M059J (cell line): ENCODE results near the gene GALNT18. TPM values are rescaled to one million over a fixed set of nuclear protein-coding genes. Genes with fewer than 3 reads are reported as not detected.
"Not testable (repeated sequence)": the region's sequence is repeated elsewhere in the genome, so short reads cannot be mapped to it uniquely, and the experiment has no call there.

Source experiments
- DNase-seq: peaks from one replicate; pipeline ENCODE4 v3.0.0-alpha.2; 2012; ENCODE audit warnings: low read depth
- total RNA-seq: library from RNA; depleted of rRNA; stranded (reverse); fragments of >200 nt; shearing (Covaris generic); gene quantifications from 2 replicates; pipeline ENCODE4 v1.2.3, GENCODE V29; 2014

GALNT18 gene
- total RNA-seq, 1 experiment from 2014 or later, result 0.64 TPM

DNA sequence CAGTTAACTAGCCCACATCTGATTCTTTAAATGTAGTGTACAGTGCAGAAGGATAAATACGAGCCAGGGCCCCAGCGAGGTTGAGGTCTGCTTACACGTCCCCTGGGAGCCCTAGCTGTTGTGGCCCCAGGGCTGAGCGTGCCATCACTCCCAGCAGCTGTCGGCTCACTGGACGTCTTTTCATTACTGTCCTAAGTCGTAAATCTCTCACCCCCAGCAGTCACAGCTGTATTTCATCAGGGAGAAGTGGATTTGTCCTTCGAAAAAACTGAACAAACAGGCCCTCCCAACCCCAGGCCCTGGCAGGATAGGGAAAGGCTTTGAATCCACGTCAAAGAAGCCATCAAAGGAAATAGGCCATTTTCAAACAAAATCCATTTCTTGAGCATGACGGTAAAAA, 158.4 kb downstream of the GALNT18 start:
- DNase-seq, result peak; percentile 5

DNA sequence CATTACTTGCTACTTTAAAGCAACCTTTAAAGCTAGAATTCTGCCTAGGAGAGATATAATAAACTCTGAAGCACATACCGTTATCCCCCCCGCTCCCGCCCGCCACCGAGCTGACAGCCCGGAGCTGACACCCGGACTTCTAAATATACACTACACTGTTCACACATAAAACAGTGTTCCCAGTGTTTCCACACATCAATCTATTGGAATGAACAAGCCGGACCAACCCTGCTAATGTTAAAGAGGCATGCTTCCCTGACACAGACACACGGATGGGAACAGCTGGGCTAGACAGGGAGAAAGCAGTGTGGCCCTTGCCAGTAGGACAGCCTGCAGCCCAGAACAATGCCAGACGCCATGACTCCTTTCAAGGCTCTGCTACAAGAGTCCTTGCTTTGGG, 160.3 kb downstream of the GALNT18 start:
- no peak for DNase-seq

DNA sequence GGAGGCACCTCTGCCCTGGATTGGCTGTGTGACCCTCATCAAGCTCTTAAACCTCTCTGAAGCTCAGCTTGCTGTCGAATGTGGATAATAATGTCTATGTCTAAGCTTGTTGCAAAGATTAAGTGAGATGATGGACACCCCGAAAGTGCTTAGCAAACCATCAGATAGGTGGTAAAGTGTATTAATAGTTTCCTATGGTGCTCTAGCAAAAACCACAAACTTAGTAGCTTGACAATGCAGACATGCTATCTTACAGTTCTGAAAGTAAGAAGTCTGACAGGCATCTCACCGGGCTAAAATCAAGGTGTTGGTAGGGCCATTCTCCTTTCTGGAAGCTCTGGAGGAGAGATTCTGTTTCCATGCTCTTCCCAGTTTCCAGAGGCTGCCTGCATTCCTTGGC, 162.2 kb downstream of the GALNT18 start:
- no peak for DNase-seq

DNA sequence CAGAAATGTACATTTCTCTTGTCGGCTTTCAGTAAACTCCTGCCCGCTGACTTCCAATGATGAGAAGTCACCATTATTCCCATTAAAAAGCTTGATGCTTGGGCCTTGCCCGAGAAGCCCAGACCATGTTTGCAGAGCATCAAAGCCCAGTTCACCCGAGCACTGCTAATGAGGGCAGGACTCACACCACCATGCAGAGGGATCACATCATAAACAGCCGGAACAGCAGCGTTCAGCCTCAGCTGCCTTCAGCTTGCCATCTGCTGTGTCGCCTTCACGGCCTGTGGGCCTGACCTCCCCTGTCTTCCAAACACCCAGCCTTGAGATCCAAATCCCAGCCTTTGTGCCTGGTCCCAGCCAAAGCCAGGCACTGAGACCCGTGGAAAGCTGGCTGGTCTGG, 163.3 kb downstream of the GALNT18 start:
- no peak for DNase-seq

DNA sequence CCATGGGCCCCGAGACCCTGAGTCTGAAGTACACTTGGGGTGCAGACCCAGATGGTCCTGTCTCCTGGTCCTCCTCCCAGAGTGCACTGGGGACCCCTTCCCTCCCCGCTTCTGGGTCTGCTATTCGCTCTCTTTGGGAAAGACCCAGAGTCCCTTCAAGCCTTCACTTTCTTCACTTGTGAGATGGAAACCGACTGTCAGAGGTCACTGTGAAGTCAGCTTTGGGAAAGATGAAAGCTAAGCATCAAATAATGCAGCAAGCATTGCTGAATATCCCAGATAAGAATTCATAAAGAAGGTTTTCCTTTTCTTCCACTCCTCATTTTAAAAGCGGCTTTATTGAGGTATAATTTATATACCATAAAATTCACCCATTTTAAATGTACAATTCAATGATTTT, 163.8 kb downstream of the GALNT18 start:
- DNase-seq, result no peak

DNA sequence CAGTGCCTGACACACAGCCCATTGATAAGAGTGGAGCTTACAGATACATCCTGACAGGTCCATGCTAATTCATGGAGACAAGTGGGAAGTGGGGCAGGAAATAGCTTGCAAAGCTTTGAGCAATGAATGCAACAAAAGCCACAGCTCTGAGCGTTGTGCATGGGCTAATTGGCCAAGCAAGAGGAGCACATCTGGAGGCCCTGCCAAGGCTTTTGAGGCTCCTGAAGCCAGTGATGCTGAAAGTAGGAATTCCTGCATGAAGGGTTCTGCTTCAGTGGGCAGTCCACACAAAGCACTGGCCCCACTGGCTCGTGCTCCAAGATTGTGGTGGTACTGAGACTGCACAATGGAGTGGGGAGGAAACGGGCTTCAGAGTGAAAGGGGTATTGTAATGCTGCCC, 164.9 kb downstream of the GALNT18 start:
- DNase-seq, result no peak

DNA sequence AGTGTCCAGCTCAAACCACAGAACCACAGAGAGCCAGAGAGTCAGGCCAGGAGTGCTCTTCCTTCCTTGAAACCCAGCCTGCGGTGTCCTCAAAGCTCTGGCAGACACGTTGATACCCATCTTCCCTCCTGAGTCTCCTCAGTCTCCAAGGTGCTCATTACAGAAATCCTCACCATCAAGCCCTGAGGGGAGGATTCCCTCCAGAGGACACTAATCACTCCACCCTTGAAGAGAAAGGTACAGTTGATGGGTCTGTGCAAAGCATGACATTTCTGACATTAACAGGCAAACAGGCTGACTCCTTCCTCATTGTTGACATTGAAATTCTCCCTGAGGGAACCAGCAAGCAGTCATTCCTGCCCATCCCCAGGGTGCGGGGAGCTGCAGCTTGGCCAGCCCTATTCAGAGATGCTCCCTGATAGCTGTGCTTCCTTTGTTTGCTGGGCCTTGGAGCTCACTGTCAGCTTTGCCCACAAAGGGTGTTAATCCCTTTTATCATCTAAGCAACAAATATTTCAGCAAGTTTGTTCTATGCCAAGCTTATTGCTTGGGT, 167.1 kb downstream of the GALNT18 start:
- DNase-seq, result peak; percentile 7

DNA sequence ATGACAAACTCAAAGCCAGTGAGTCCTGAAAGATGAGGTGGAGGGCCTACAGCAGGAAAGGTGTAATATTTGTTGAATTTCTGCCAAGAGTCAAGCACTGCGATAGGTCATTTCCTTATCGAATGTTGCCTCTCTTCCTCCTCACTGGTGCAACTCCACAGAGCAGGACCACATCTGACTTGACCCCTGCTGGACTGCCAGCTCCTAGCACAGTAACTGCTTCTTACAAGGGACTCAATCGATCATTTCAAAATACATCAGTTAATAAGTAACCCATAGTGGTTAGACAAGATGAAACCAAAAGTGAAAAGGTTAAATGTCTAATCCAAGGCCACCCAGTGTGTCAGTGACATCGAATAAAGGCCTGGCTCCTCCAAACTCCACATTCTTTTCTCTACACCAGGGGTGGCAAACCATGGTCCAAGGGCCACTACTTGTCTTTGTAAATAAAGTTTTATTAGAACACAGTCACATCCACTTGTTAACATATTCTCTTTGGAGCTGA, 170.3 kb downstream of the GALNT18 start:
- no peak for DNase-seq

DNA sequence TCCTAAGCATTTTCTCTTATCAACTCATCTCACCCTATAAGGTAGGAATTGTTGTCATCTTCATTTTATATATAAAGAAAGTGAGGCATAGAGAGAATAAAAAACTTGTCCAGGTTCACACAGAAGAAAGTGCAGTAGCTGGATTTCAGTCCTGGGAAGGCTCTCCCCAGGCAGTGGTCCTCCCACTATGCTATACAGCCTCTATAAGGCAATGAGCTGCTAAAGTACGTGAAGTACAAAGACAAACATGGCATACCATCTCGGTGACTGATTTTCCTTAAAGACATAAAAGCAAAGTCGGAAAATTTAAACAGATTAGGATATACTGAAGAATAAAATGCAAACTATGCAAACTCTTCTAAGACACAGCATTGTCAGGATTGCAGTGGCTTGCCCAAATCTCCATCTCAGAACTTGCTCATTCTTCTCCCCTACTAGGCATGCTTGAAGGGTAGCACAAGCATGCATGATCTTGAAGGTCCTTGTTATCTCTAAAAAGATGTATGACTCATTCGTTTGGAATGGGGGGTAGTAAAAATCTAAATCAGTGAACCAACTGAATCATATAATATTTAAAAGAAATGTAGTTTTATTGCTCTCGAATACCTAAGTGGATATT, 171.0 kb downstream of the GALNT18 start:
- peak; percentile 37 for DNase-seq

DNA sequence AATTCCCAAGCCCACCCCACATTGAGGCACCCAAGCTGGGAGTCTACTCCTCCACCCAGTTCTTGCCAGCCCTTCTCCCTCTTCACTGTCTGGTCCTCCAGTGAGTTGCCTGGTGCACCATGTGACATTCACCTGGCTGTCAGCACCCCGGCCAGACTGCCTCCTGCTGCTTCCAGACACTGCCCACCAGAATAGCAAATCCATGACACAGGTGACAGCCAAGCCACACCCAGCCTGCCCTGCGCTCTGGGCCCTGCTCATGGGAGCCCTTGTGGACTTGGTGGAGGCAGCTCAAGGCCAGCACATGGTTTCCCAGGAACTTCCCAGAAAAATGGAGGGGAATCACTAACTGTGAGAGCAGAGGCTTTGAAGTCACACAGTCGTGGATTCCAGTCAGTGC, 172.5 kb downstream of the GALNT18 start:
- no peak for DNase-seq

DNA sequence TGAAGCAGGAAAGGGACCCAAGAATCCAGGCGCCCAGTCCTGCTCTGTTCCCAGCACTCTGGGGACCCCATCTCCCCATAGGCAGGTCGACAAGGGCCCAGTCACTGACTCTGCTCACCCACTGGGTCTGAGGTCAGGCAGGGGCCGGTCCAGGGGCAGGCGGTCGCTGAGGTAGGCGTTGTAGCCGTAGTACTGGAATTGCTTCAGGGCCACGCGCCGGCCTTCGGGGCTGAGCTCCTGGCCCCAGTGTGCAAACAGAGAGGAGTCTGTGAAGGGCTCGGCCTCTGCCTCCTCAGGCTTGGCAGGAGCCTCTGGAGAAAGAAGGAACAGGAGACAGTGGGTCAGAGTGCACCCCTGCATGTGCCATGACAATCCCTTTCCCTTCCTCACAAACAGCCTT, 173.2 kb downstream of the GALNT18 start:
- no peak for DNase-seq

DNA sequence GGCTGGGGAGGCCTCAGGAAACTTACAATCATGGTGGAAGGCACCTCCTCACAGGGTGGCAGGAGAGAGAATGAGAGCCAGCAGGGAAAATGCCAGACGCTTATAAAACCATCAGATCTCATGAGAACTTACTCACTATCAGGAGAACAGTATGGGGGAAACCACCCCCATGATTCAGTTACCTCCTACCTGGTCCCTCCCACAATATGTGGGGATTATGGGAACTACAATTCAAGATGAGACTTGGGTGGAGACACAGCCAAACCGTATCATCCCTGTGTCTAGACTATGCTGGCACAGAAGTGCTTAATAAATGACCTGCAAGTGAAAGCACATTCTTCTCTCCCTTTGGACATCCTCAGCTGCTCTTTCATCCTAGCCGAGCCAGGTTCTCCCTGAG, 174.2 kb downstream of the GALNT18 start:
- not testable (repeated sequence) for DNase-seq

DNA sequence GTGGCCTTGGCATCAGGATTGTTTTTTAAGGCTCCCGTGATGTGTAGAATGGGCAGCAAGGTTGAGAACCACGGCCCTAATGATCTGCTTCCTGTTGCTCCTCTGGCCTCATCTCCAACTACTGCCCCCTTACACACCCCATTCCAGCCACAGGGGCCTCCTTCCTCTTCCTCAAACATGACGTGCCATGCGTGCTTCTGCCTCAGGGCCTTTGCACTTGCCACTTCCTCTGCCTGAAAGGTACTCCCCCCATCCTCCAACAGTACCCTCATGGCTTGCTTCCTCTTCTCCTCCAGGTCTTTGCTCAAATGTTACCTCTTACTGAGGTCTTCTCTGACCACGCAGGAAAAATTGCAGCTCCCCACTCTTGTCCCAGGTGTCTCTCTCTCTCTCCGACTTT, 174.8 kb downstream of the GALNT18 start:
- DNase-seq, result no peak

DNA sequence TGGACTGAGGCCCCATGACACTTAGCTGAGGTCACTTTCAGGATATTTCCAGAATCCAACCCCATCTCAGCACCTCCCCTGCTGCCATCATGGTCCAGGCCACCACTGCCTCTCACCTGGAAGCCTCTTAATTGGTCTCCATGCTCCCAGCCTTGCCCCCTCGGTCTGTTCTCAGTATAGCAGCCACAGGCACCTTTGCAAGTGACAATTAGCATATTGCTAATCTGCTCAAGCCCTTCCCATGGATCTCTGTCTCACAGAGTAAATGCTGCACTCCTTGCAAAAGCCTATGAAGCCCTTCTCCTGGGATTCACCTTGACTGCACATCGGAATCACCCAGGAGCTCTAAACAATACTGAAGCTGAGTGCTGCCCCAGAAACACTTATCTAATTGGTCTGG, 175.2 kb downstream of the GALNT18 start:
- no peak for DNase-seq

DNA sequence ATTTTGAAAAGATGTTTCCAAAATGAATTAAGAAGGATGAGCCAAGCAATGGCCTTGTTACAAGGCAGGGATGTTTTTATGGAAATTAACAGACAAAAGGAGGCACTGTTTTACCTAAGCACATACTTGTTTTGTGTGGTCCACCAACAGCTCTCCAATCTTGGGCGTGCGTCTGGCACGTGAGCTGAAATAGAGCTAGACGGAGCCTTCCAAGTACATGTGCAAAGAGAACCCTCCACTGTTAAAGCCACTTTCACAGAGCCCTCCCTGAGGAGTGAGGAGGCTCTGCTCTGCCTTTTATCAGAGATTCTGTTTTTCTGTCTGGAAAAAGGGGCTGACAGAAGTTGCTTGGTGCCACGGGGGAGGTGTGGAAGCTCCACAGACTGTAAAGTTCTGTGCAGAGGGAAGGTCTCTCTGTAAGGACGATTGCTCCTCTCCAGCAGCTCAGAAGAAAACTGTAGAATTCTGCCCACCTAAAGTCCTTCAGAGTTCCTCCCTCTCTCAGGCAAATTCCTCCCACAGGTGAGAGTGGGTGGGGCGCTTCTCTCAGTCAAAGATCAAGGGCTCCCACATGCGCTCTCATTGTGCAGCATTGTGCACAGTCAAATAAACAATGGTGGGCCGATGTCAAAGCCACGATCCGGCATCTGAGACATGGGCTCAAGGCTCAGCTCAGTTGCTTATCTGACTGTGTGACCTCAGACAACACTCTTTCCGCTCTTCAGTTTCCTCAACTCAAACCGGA, 176.2 kb downstream of the GALNT18 start:
- no peak for DNase-seq

DNA sequence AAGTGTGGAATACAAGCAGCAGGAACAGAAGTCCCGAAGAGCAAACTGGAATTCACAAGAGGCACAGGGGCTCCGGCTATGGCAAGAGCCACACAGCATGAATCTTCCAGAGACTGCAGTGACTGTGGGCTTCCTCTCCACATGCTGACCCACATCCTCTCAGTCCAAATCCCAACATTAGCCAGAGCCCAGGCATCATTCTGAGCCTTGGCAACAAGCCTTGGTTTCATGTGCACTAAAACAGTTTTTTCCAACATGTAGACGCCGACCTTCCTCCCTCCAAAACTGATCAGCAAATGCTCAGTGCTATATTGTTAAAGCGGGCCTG, 177.0 kb downstream of the GALNT18 start:
- DNase-seq, result no peak

DNA sequence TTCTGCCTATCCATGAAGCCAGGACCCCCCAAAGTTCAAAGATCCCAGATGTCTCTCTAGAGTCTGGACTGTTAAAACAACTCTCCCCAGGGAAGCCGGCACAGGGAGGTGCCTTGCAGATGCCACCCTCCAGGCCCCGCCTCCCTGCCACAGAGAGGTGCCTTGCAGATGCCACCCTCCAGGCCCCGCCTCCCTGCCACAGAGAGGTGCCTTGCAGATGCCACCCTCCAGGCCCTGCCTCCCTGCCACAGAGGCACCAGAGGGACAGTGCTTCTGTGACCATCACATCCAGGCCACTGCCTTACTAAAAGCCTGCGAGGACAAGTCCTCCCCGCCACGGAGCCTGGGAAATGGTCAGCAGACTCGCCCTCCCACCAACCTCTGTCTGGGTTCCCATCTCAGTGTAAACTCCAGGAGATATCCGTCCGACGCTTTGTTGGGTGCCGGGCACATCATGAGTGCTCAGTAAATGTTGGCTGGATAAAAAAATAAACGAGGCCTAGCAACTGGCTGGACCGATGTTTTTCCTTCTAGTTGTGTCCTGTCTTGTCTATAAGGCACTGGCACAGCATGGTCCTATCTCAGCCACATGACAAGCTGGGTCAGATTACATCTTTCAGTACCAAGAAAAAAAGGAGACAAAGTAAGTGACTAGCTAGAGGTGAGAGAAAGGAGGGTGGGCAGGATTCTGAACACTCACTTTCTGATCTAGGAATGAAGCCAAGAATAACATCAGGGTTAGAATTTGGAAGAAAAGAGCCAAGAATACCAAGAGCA, 177.6 kb downstream of the GALNT18 start:
- peak; percentile 13 for DNase-seq

DNA sequence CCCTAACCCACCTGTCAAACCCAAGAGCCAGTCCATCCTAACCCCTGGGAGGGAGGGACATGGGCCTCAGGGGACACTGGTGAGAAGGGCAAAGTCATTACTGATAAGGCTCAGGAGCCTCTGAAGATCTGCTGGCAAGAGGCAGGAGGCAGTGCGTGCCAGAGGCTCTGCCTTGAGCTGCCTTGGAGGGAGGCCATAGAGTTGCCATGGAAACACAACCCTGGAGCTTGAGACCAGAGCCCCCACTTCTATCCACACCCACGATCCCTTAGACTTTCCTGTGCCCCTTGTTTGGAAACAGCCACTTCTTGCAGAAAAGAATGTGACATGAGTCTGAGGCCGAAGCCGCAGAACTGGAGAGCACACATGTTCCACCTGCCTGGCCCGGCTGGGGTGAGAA, 179.0 kb downstream of the GALNT18 start:
- no peak for DNase-seq

DNA sequence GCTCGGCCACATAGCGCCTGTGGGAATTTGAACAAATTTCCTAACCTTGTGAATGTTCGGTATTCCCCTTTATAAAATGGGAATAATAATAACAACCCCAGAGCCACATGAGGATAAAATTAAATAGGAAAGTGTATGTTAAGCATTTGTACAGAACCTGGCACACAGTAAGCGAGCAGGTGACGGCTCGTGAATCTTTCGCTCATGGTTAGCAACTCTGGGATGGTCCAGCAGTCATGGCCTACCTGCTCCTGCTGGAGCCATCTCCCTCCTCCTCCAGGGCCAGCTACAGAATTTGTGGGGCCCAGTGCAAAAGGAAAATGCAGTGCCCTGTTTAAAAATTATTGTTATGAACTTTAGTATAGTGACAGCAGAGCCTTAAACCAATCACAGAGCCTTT, 180.3 kb downstream of the GALNT18 start:
- DNase-seq, result no peak

DNA sequence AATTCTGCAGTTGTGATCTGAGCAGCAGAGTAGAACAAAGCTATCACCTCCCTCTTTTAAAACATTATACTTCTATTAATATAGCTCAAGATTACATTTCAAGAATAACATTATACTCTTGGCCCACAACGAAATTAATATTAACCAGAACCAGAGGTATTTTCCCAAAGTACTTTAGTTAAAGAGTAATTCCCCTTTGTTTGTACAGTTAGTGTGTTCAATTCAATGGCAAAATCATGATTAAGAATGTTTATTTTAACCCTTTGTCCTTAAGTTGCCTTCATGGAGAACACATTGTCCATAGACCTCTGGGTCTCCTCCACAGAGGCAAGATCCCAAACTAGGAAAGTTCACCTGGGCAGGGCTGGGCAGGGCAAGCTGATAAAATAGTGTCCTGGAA, 180.7 kb downstream of the GALNT18 start:
- no peak for DNase-seq

DNA sequence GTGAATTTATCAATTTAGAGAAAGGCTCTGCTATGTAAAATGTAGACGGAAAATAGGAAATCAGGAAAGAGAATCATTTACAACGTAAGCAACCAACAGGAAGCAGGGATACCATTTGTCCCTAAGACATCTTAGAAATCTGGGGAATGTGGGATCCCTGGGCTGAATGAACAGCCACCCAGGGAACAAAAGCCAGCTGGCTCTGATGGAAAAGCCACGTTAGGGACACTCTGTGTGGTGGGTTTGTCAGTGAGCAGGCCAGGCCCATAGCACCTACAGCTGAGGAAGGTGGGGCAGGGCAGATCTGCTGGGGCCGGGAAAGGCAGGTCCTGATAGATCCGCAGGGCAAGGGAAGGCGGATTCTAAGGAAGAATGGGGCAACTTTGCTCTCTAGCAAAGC, 181.7 kb downstream of the GALNT18 start:
- no peak for DNase-seq

DNA sequence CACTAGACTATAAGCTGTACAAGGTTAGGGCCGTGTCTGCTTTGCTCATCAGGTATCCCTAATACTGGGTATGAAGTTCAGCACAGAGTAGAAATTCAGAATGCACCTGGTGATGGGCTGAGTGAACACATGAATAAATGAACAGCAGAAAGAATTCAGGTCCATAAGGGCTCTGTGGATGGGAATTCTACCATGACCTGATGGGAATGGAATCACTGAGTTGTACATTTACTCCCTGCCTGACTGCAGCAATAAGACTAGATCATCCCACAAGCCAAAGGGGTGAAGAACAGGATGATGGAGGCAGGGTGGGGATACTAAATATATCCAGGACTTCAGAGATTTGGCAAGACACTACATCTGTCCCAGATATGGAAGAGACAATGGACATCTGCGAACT, 182.2 kb downstream of the GALNT18 start:
- no peak for DNase-seq
